Measurements from ENCODE around the gene PARD3B. TPM values are rescaled to one million over a fixed set of nuclear protein-coding genes. Genes with fewer than 3 reads are reported as not detected.

The PARD3B gene
- total and polyA plus RNA-seq, 2 donors (not counting 1 experiment from before 2014, with no cell fraction given): 7.4 to 20.6 TPM

GRCh38 chr2:204515416-204515815, 29.9 kb upstream of the PARD3B start:
- no peaks in the 10 kb centered on the region for H3K79me2 ChIP-seq (ENCODE audit: control insufficient read depth, insufficient read depth, low read length)
- H3K4me2 ChIP-seq (ENCODE audit: extremely low read depth, insufficient read depth, low read length): no peak overlapping the region
- H2AFZ ChIP-seq (ENCODE audit: low read length): no peak overlapping the region
- H4K20me1 ChIP-seq (ENCODE audit: control insufficient read depth, extremely low read depth, insufficient read depth, low read length): no peaks in the 10 kb centered on the region
- no peak overlapping the region for H3K9ac ChIP-seq (ENCODE audit: insufficient read depth, low read length)
- DNase-seq (ENCODE audit: low read depth in 2 of 2): no peak
- H3K4me3 ChIP-seq (replicated peaks in 1 of 4; ENCODE audit: control extremely low read depth in 1 of 4, insufficient read depth in 1 of 4, low read depth in 3 of 4, low read length in 4 of 4): no peak overlapping the region
- H3K9me3 ChIP-seq (ENCODE audit: control insufficient read depth, insufficient read depth, low read depth, low read length): no peaks in the 10 kb centered on the region
- H3K4me1 ChIP-seq (ENCODE audit: control insufficient read depth, extremely low read depth, insufficient read depth, low read length): no peaks in the 10 kb centered on the region
- no peak overlapping the region for H3K27ac ChIP-seq (ENCODE audit: insufficient read depth, low read length)
- TF ChIP-seq, protein P1, sequence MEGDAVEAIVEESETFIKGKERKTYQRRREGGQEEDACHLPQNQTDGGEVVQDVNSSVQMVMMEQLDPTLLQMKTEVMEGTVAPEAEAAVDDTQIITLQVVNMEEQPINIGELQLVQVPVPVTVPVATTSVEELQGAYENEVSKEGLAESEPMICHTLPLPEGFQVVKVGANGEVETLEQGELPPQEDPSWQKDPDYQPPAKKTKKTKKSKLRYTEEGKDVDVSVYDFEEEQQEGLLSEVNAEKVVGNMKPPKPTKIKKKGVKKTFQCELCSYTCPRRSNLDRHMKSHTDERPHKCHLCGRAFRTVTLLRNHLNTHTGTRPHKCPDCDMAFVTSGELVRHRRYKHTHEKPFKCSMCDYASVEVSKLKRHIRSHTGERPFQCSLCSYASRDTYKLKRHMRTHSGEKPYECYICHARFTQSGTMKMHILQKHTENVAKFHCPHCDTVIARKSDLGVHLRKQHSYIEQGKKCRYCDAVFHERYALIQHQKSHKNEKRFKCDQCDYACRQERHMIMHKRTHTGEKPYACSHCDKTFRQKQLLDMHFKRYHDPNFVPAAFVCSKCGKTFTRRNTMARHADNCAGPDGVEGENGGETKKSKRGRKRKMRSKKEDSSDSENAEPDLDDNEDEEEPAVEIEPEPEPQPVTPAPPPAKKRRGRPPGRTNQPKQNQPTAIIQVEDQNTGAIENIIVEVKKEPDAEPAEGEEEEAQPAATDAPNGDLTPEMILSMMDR (conservative IDR thresholded peaks at IDR 0.05 in 1 of 2, IDR thresholded peaks at IDR 0.05 in 1 of 2; ENCODE audit: low read depth in 1 of 2, low read length in 2 of 2): no peak
- TF ChIP-seq EZH2 (IDR thresholded peaks at IDR 0.05; ENCODE audit: low read length, missing control alignments): no peak
- no peaks in the 10 kb centered on the region for H3K36me3 ChIP-seq (ENCODE audit: control insufficient read depth, insufficient read depth, low read length)
- no peaks in the 10 kb centered on the region for H3K27me3 ChIP-seq (ENCODE audit: control insufficient read depth, insufficient read depth, low read length)

GRCh38 chr2:204517154-204517553, 28.1 kb upstream of the PARD3B start:
- no peaks in the 10 kb centered on the region for H3K36me3 ChIP-seq (ENCODE audit: control insufficient read depth, insufficient read depth, low read length)
- H3K79me2 ChIP-seq (ENCODE audit: control insufficient read depth, insufficient read depth, low read length): no peaks in the 10 kb centered on the region
- no peak overlapping the region for H3K4me2 ChIP-seq (ENCODE audit: extremely low read depth, insufficient read depth, low read length)
- H3K9me3 ChIP-seq (ENCODE audit: control insufficient read depth, insufficient read depth, low read depth, low read length): no peaks in the 10 kb centered on the region
- no peak overlapping the region for H2AFZ ChIP-seq (ENCODE audit: low read length)
- no peak overlapping the region for H3K4me3 ChIP-seq (replicated peaks in 1 of 4; ENCODE audit: control extremely low read depth in 1 of 4, insufficient read depth in 1 of 4, low read depth in 3 of 4, low read length in 4 of 4)
- TF ChIP-seq, protein P1 (conservative IDR thresholded peaks at IDR 0.05 in 1 of 2, IDR thresholded peaks at IDR 0.05 in 1 of 2; ENCODE audit: low read depth in 1 of 2, low read length in 2 of 2): no peak
- TF ChIP-seq EZH2 (IDR thresholded peaks at IDR 0.05; ENCODE audit: low read length, missing control alignments): no peak
- DNase-seq (ENCODE audit: low read depth in 2 of 2): no peak
- H4K20me1 ChIP-seq (ENCODE audit: control insufficient read depth, extremely low read depth, insufficient read depth, low read length): no peaks in the 10 kb centered on the region
- H3K27ac ChIP-seq (ENCODE audit: insufficient read depth, low read length): no peak overlapping the region
- no peaks in the 10 kb centered on the region for H3K27me3 ChIP-seq (ENCODE audit: control insufficient read depth, insufficient read depth, low read length)
- no peaks in the 10 kb centered on the region for H3K4me1 ChIP-seq (ENCODE audit: control insufficient read depth, extremely low read depth, insufficient read depth, low read length)
- H3K9ac ChIP-seq (ENCODE audit: insufficient read depth, low read length): no peak overlapping the region

- Histone ChIP-seq H2AFZ (ENCODE audit: low read length) (no peak overlapping the region), H3K9me3 (ENCODE audit: control insufficient read depth, insufficient read depth, low read depth, low read length) (no peaks in the 10 kb centered on the region), H3K79me2 (ENCODE audit: control insufficient read depth, insufficient read depth, low read length) (no peaks in the 10 kb centered on the region), H3K4me1 (ENCODE audit: control insufficient read depth, extremely low read depth, insufficient read depth, low read length) (no peaks in the 10 kb centered on the region), H3K27me3 (ENCODE audit: control insufficient read depth, insufficient read depth, low read length) (no peaks in the 10 kb centered on the region), H3K27ac (ENCODE audit: insufficient read depth, low read length) (no peak overlapping the region), H3K9ac (ENCODE audit: insufficient read depth, low read length) (no peak overlapping the region), H4K20me1 (ENCODE audit: control insufficient read depth, extremely low read depth, insufficient read depth, low read length) (no peaks in the 10 kb centered on the region), H3K36me3 (ENCODE audit: control insufficient read depth, insufficient read depth, low read length) (no peaks in the 10 kb centered on the region), H3K4me2 (ENCODE audit: extremely low read depth, insufficient read depth, low read length) (no peak overlapping the region), H3K4me3 (replicated peaks in 1 of 4; ENCODE audit: control extremely low read depth in 1 of 4, insufficient read depth in 1 of 4, low read depth in 3 of 4, low read length in 4 of 4) (no peak overlapping the region)
- no peak for DNase-seq (ENCODE audit: low read depth in 2 of 2)
- TF ChIP-seq EZH2 (IDR thresholded peaks at IDR 0.05; ENCODE audit: low read length, missing control alignments): no peak
- TF ChIP-seq, protein P1 (conservative IDR thresholded peaks at IDR 0.05 in 1 of 2, IDR thresholded peaks at IDR 0.05 in 1 of 2; ENCODE audit: low read depth in 1 of 2, low read length in 2 of 2): no peak
Observed at GRCh38 chr2:204529795-204530463, 15.3 kb upstream of the PARD3B start.

Measured in fibroblast of lung (primary cell).